Neural cell (in vitro differentiated cells): ENCODE results near the gene CLDN7. TPM values are rescaled to one million over a fixed set of nuclear protein-coding genes. Genes with fewer than 3 reads are reported as not detected.
"Not testable (repeated sequence)": the region's sequence is repeated elsewhere in the genome, so short reads cannot be mapped to it uniquely, and the experiment has no call there.

Experiments
- H2AFZ ChIP-seq: fragments of 200-600, 300-800 bp; sonication (generic), shearing (Covaris generic); 2 replicates; pipeline ENCODE4 v1.6.0; 2014; ENCODE audit warnings: low read depth, mild to moderate bottlenecking, antibody characterized with exemption, low read length, moderate library complexity
- H3F3A ChIP-seq: fragments of 200-600 bp; shearing (Covaris generic); 2 replicates; pipeline ENCODE4 v1.6.1; 2016; ENCODE audit warnings: mild to moderate bottlenecking, moderate library complexity, mixed read lengths, antibody characterized with exemption, low read length; ENCODE audit not compliant: insufficient read depth, poor library complexity, severe bottlenecking
- H3K27ac ChIP-seq: fragments of 200-600, 300-800 bp; sonication (generic), shearing (Covaris generic); 2 replicates; pipeline ENCODE4 v1.5.1; 2014; ENCODE audit warnings: mild to moderate bottlenecking, low read length, moderate library complexity
- H3K27me3 ChIP-seq: fragments of 300-800, 200-600 bp; sonication (generic), shearing (Covaris generic); 2 replicates; pipeline ENCODE4 v1.6.0; 2014; ENCODE audit warnings: mild to moderate bottlenecking, low read depth, low read length, moderate library complexity; ENCODE audit not compliant: insufficient read depth
- H3K36me3 ChIP-seq: fragments of 300-800, 200-600 bp; sonication (generic), shearing (Covaris generic); 2 replicates; pipeline ENCODE4 v1.5.1; 2014; ENCODE audit warnings: mild to moderate bottlenecking, antibody characterized with exemption, low read length, moderate library complexity; ENCODE audit not compliant: insufficient read depth
- H3K4me2 ChIP-seq: fragments of 300-800, 200-600 bp; sonication (generic), shearing (Covaris generic); 2 replicates; pipeline ENCODE4 v1.6.0; 2014; ENCODE audit warnings: mild to moderate bottlenecking, low read length
- H3K4me3 ChIP-seq: fragments of 300-800, 200-600 bp; sonication (generic), shearing (Covaris generic); 2 replicates; pipeline ENCODE4 v1.5.1; 2014; ENCODE audit warnings: mild to moderate bottlenecking, low read length, moderate library complexity
- H3K79me2 ChIP-seq: fragments of 200-600 bp; shearing (Covaris generic); replicated peaks from 2 replicates; pipeline ENCODE4 v1.6.0; 2014; ENCODE audit warnings: mild to moderate bottlenecking, low read length, moderate library complexity; ENCODE audit not compliant: insufficient read depth
- H3K9ac ChIP-seq: fragments of 300-800, 200-600 bp; sonication (generic), shearing (Covaris generic); 2 replicates; pipeline ENCODE4 v1.6.1; 2016; ENCODE audit warnings: mild to moderate bottlenecking, low read length, mixed read lengths
- H3K9me2 ChIP-seq: fragments of 200-600 bp; shearing (Covaris generic); 2 replicates; pipeline ENCODE4 v1.6.1; 2016; ENCODE audit warnings: mild to moderate bottlenecking, low read length, mixed read lengths; ENCODE audit not compliant: insufficient read depth
- H3K9me3 ChIP-seq: fragments of 200-600, 300-800 bp; sonication (generic), shearing (Covaris generic); 2 replicates; pipeline ENCODE4 v1.6.1; 2016; ENCODE audit warnings: mild to moderate bottlenecking, mixed run types, low read length, moderate library complexity, mixed read lengths
- H4K20me1 ChIP-seq: fragments of 200-600 bp; shearing (Covaris generic); 2 replicates; pipeline ENCODE4 v1.6.1; 2016; ENCODE audit warnings: mild to moderate bottlenecking, mixed run types; ENCODE audit not compliant: insufficient read depth
- CTCF ChIP-seq: fragments of 450-650 bp; IDR thresholded peaks from 2 replicates; pipeline ENCODE4 v1.5.1; 2014; ENCODE audit warnings: antibody characterized with exemption, mild to moderate bottlenecking, moderate library complexity; ENCODE audit not compliant: poor library complexity, severe bottlenecking
- EP300 ChIP-seq: fragments of 450-650 bp; conservative IDR thresholded peaks from 2 replicates; pipeline ENCODE4 v1.6.1; 2014; ENCODE audit warnings: antibody characterized with exemption, mild to moderate bottlenecking, moderate library complexity; ENCODE audit not compliant: poor library complexity, severe bottlenecking
- EZH2 ChIP-seq: fragments of 200-600, 300-800 bp; shearing (Covaris generic), sonication (generic); IDR thresholded peaks from 2 replicates; pipeline ENCODE4 v1.6.1; 2014; ENCODE audit warnings: antibody characterized with exemption, low read length, borderline replicate concordance, mild to moderate bottlenecking; ENCODE audit not compliant: insufficient read depth, poor library complexity, severe bottlenecking
- MXI1 ChIP-seq: fragments of 450-650 bp; conservative IDR thresholded peaks from 2 replicates; pipeline ENCODE4 v1.6.1; 2014; ENCODE audit warnings: antibody characterized with exemption, mild to moderate bottlenecking; ENCODE audit not compliant: poor library complexity, severe bottlenecking
- POLR2AphosphoS5 ChIP-seq: IDR thresholded peaks from 2 replicates; pipeline ENCODE4 v1.6.1; 2012
- RAD21 ChIP-seq: fragments of 450-650 bp; conservative IDR thresholded peaks from 2 replicates; pipeline ENCODE4 v1.6.1; 2014; ENCODE audit warnings: antibody characterized with exemption, mild to moderate bottlenecking, moderate library complexity
- REST ChIP-seq: IDR thresholded peaks from 2 replicates; pipeline ENCODE4 v1.6.1; 2012; ENCODE audit warnings: borderline replicate concordance
- SMC3 ChIP-seq: fragments of 450-650 bp; conservative IDR thresholded peaks from 2 replicates; pipeline ENCODE4 v1.6.1; 2014; ENCODE audit warnings: antibody characterized with exemption, mild to moderate bottlenecking, moderate library complexity; ENCODE audit not compliant: poor library complexity
- TAF1 ChIP-seq: IDR thresholded peaks from 2 replicates; pipeline ENCODE4 v1.6.1; 2012; ENCODE audit warnings: low read depth
- polyA plus RNA-seq: library from polyadenylated mRNA; depleted of rRNA; stranded (reverse); fragments of >200 nt; gene quantifications from 2 replicates; pipeline ENCODE4 v1.2.3, GENCODE V29; 2014

Gene CLDN7
- polyA plus RNA-seq, 1 donor from 2014 or later, result 0.27 TPM

DNA sequence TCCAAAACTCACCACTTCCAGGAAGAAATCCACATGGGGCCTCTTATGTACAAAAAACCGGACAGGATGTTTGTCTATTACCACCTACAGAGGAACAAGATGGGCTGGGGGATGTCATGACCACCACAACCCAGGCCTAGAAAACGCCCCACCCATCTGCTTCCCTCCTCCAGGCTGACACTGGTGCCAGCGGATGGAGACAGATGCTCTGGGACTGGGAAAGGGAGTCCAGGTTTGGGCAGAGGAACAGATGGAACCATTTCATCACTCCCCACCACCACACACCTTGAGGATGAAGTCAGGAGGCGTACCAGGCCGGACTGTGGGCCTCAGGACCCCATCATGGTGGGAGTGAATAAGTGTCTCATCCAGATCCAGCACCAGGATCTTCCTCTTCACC is 15.5 kb downstream of the CLDN7 start:
- H3K4me2 ChIP-seq, result no peak overlapping the region
- H3K9ac ChIP-seq, result no peak overlapping the region
- no peak overlapping the region for H2AFZ ChIP-seq
- peaks cover 50% of the 10 kb centered on the region for H3K79me2 ChIP-seq
- H3F3A ChIP-seq, result no peaks in the 10 kb centered on the region
- no peak overlapping the region for H3K27ac ChIP-seq
- H3K9me2 ChIP-seq, result no peaks in the 10 kb centered on the region
- no peaks in the 10 kb centered on the region for H3K27me3 ChIP-seq
- H3K36me3 ChIP-seq, result no peaks in the 10 kb centered on the region
- TF ChIP-seq EP300 (no peak), RAD21 (no peak), MXI1 (no peak), TAF1 (no peak), CTCF (no peak), EZH2 (no peak), REST (no peak), POLR2AphosphoS5 (no peak), SMC3 (no peak)
- no peaks in the 10 kb centered on the region for H3K9me3 ChIP-seq
- no peaks in the 10 kb centered on the region for H4K20me1 ChIP-seq
- H3K4me3 ChIP-seq, result no peak overlapping the region

GRCh38 chr17:7243838-7244237 is 18.4 kb downstream of the CLDN7 start:
- not testable (repeated sequence) for H3K9me3 ChIP-seq, H2AFZ ChIP-seq, H4K20me1 ChIP-seq, H3K4me2 ChIP-seq, H3K36me3 ChIP-seq, H3F3A ChIP-seq, H3K27me3 ChIP-seq, H3K9me2 ChIP-seq
- Histone ChIP-seq H3K27ac (peak overlapping the region; percentile 99), H3K9ac (peak overlapping the region; percentile 99), H3K4me3 (peak overlapping the region; percentile 75), H3K79me2 (peaks cover 48% of the 10 kb centered on the region)

GRCh38 chr17:7243453-7243729 is 18.9 kb downstream of the CLDN7 start:
- Histone ChIP-seq H2AFZ (peak overlapping the region; percentile 34), H3K9ac (peak overlapping the region; percentile 99), H3K27ac (peak overlapping the region; percentile 99)

More at GRCh38 chr17:7243453-7243729, 18.9 kb downstream of the CLDN7 start:
- Histone ChIP-seq H3K27me3 (no peaks in the 10 kb centered on the region), H3K79me2 (peaks cover 47% of the 10 kb centered on the region), H3K4me2 (peak overlapping the region; percentile 86), H3K4me3 (peak overlapping the region; percentile 75), H3K36me3 (no peaks in the 10 kb centered on the region), H3F3A (no peaks in the 10 kb centered on the region), H4K20me1 (no peaks in the 10 kb centered on the region), H3K9me2 (no peaks in the 10 kb centered on the region), H3K9me3 (no peaks in the 10 kb centered on the region)
- TF ChIP-seq MXI1 (no peak), POLR2AphosphoS5 (no peak), SMC3 (no peak), EZH2 (no peak), RAD21 (no peak), REST (no peak), EP300 (no peak), TAF1 (no peak)
